Measurements from ENCODE around the gene ADAMTSL3.

- TF ChIP-seq ETV6 (CRISPR knock-in tag; IDR thresholded peaks at IDR 0.05) (no peak), ZMAT4 (CRISPR knock-in tag; IDR thresholded peaks at IDR 0.05) (no peak), SP1 (CRISPR knock-in tag; conservative IDR thresholded peaks at IDR 0.05) (no peak), FOXP1 (CRISPR knock-in tag; IDR thresholded peaks at IDR 0.05; ENCODE audit: borderline replicate concordance) (no peak), CTCF (IDR thresholded peaks at IDR 0.05) (no peak), CREM (CRISPR knock-in tag; IDR thresholded peaks at IDR 0.05) (no peak), MAX (CRISPR knock-in tag; IDR thresholded peaks at IDR 0.05) (no peak), ZNF281 (CRISPR knock-in tag; IDR thresholded peaks at IDR 0.05) (no peak), IRF2 (CRISPR knock-in tag; IDR thresholded peaks at IDR 0.05; ENCODE audit: borderline replicate concordance, low read depth) (no peak), TEAD4 (CRISPR knock-in tag; IDR thresholded peaks at IDR 0.05) (no peak)
Observed at GRCh38 chr15:83983634-83984458, 329.9 kb downstream of the ADAMTSL3 start.
